GM10266 (cell line): ENCODE results near the gene TCF15.
A peak's percentile ranks its signal among the peaks of the same experiment; 100 is the strongest.

Experiments
- DNase-seq: peaks from one replicate; pipeline ENCODE4 v3.0.0; 2012; ENCODE audit errors: extremely low spot score
- TF ChIP-seq, protein P1 (sequence below): IDR thresholded peaks from 2 replicates; pipeline ENCODE4 v1.5.1; 2012; ENCODE audit warnings: mild to moderate bottlenecking, low read depth; ENCODE audit not compliant: control insufficient read depth, insufficient read depth; ENCODE audit errors: missing control alignments

Gene TCF15

DNA sequence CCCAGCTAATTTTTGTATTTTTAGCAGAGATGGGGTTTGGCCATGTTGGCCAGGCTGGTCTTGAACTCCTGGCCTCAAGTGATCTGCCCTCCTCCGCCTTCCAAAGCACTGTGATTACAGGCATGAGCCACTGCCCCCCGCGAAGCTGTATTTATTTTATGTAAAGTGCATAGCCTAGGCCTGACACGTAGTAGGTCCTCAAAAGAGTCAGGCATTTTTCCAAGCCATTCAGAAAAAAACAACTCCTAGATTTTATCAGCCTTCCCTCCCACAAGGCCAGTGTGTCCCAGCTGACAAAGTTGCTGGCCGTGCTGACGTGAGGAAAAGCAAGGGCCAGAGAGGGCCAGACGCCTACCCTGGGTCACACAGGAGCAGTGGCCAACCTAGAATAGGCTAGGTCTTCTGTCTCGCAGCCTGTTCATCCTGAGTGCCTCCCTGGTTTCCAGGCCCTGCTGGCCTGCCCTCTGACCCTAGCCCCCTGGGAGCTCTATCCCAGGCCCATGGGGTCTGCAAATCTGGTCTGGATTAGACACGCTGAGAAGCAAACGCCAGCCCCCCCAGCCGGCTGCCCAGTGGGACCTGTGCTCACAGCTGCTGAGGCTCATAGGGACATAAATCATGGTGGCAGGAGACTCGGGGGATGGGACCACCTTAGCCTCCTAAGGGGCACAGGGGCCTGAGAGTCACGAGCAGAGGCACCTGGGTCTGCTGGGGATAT lies 11.8 kb downstream of the TCF15 start:
- TF ChIP-seq, protein P1, sequence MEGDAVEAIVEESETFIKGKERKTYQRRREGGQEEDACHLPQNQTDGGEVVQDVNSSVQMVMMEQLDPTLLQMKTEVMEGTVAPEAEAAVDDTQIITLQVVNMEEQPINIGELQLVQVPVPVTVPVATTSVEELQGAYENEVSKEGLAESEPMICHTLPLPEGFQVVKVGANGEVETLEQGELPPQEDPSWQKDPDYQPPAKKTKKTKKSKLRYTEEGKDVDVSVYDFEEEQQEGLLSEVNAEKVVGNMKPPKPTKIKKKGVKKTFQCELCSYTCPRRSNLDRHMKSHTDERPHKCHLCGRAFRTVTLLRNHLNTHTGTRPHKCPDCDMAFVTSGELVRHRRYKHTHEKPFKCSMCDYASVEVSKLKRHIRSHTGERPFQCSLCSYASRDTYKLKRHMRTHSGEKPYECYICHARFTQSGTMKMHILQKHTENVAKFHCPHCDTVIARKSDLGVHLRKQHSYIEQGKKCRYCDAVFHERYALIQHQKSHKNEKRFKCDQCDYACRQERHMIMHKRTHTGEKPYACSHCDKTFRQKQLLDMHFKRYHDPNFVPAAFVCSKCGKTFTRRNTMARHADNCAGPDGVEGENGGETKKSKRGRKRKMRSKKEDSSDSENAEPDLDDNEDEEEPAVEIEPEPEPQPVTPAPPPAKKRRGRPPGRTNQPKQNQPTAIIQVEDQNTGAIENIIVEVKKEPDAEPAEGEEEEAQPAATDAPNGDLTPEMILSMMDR, result no peak
- no peak for DNase-seq

DNA sequence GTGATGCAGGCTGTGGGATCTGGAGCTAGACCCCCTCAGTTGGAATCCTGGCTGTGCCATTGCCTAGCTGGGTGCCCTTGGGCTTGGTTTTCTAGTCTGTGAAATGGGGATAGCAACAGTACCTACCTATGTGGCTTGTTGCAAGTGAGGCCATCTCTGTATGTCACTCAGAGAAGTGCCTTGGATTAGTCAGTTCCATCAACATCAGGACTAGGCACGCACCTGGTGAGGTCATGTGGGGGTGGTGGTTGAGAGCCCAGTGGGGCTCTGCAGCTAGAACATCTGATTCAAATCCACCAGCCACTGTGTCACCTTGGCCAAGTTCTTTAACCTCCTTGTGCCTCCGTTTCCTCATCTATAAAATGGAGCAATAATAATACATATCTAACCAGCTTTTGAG lies 12.5 kb downstream of the TCF15 start:
- DNase-seq, result no peak
- TF ChIP-seq, protein P1, result no peak

DNA sequence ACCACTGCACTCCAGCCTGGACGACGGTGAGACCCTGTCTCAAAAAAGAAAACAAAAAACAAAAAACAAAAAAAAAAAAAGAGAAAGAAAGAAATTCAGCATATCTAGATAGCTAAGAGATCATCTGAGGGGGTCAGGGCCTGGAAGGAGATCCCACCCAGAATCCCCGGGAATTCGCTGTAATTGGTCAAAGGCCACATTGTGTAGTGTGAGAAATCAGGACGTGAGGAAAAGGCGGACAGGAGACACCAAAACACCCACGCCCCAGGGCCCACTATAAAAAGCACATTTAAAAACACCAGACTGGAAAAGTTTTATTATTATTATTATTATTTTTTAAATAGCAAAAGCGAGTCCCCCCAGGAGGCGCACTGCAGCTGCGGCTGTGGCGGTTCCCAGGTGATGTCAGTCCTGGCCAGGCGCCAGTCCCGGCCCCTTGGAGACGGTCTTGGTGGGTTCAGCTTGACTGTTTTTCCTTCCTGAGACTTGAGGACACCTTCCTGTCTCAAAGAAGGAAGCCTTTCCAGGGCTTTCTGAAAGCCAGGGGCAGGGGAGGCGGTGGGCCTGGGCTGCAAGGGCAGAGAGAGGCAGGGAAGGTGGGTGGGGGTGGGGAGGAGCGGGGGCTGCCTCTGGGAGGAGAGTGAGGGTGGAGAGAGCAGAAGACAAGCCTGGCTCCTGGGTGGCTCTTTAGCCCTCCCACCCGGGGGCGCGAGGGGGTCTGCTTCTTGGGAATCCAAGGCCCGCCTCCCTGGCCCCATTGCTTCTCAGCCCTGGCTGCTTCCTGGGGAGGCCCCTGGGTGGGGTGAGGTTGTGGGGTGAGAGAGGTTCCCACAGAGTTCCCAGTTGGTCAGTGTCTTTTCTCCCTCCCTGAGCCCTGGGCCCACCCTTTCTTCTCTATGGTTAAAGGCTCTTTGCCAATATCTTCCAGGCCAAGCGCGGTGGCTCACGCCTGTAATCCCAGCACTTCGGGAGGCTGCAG lies 14.5 kb downstream of the TCF15 start:
- TF ChIP-seq, protein P1, result no peak
- no peak for DNase-seq

DNA sequence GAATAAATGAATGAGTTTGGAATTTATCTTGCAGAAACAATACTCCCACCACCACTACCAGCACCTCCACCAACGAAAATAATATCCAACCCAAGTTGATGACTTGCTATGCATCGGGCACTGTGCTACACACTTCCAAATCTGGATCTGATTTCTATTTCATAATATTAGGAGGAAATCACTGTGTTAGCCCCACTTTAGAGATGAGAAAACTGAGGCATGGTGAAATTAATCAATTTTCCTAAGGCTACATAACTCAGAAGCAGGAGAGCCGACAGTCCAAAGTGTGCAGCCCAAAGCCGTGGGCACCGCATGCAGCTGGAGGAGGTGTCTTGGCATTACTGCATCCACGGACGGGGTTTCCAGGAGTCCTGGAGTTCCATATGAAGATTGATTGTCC lies 17.6 kb downstream of the TCF15 start:
- no peak for DNase-seq
- TF ChIP-seq, protein P1, result no peak

DNA sequence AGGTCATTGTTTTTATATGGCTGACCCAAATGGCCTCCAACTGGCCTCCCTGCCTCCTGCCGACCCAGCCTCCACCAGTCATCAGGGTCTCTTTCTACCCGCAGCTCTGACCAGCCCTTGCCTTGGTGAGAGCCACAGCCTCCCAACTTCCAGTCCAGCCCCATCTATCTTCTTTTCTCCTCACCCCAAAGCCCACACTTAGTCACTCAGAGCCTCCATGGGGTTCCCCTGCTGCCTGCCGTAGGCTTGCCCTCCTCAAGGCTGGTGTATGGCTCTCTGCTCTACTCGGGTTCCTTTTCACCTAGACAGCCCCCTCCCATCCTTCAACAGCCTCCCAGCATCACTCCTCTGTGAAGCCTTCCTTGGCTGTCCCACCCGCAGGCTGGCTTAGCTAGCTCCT lies 18.2 kb downstream of the TCF15 start:
- TF ChIP-seq, protein P1, result no peak
- no peak for DNase-seq

DNA sequence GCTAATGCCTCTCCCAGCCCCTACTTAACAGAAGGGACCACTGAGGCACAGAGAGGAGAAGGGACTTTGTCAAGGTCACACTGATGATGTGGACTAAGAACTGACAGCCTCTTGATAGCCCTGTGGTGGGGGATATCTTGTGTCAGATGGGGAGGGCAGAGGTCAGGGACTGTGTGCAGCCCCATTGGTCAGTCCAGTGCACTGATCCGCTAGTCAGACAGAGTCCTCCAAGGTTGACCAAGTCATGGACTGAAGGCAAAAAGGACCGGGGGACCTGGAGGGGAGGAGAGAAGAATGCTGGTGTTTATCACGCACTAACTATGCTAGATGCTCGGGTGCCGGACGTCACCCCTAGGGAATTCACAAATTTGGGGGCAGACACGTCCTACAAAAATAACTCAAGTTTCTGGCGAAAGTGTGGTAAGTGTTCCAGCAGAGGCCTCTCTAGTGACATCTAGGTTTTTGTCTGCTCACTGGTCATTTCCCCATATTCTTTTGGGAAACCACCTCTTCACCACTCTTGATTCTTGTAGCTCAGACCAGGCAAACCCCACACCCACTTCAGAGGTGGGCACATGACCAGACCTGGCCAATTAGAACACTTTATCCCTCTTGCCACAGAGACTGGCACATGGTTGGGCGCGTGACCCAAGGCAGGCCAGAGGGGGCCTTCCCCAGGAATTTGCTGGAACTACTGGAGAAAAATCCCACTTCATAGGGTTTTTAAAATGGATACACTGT lies 21.0 kb downstream of the TCF15 start:
- peak; percentile 76 for DNase-seq
- TF ChIP-seq, protein P1, result peak; percentile 43
